SK-N-SH treated with all-trans-retinoic acid at 6 μM for 48 hours (cell line): Measurements from ENCODE around the gene UBASH3B.

Source experiments
- ATAC-seq: fragments of 200-7000 bp; cut with Tn5 transposase; 3 replicates; pipeline ENCODE4 v1.9.1; 2020; ENCODE audit warnings: mild to moderate bottlenecking, moderate library complexity
- ARNTL ChIP-seq: fragments of 450-650 bp; formaldehyde crosslinking; IDR thresholded peaks from 2 replicates; pipeline ENCODE4 v1.5.0; 2020; ENCODE audit warnings: low read depth, mild to moderate bottlenecking, moderate library complexity, borderline replicate concordance
- BACH2 ChIP-seq: fragments of 250-450 bp; sonication (Bioruptor Pico); IDR thresholded peaks from 2 replicates; pipeline ENCODE4 v1.9.0; 2021; ENCODE audit warnings: mild to moderate bottlenecking, borderline replicate concordance
- CREB5 ChIP-seq: fragments of 250-450 bp; sonication (Bioruptor Pico); IDR thresholded peaks from 2 replicates; pipeline ENCODE4 v1.5.1; 2020; ENCODE audit warnings: low read depth, mild to moderate bottlenecking, moderate library complexity
- CSDC2 ChIP-seq: fragments of 250-450 bp; sonication (Bioruptor Pico); IDR thresholded peaks from 2 replicates; pipeline ENCODE4 v1.5.0; 2020; ENCODE audit warnings: mild to moderate bottlenecking, moderate library complexity
- ESRRG ChIP-seq: fragments of 250-450 bp; sonication (Bioruptor Pico); IDR thresholded peaks from 2 replicates; pipeline ENCODE4 v1.6.1; 2021; ENCODE audit warnings: mild to moderate bottlenecking
- GLIS3 ChIP-seq: fragments of 250-450 bp; sonication (Bioruptor Pico); IDR thresholded peaks from 2 replicates; pipeline ENCODE4 v1.5.0; 2020; ENCODE audit warnings: mild to moderate bottlenecking, moderate library complexity
- ISL1 ChIP-seq: fragments of 250-450 bp; sonication (Bioruptor Pico); IDR thresholded peaks from 2 replicates; pipeline ENCODE4 v2.1.2; 2022; ENCODE audit warnings: mild to moderate bottlenecking, moderate library complexity
- OSR1 ChIP-seq: fragments of 250-450 bp; sonication (Bioruptor Pico); IDR thresholded peaks from 2 replicates; pipeline ENCODE4 v1.8.0; 2022; ENCODE audit warnings: moderate library complexity, mild to moderate bottlenecking, inconsistent platforms
- PATZ1 ChIP-seq: fragments of 250-450 bp; sonication (Bioruptor Pico); IDR thresholded peaks from 2 replicates; pipeline ENCODE4 v1.8.0; 2020; ENCODE audit warnings: mild to moderate bottlenecking, moderate library complexity, borderline replicate concordance
- POU6F1 ChIP-seq: fragments of 250-450 bp; sonication (Bioruptor Pico); IDR thresholded peaks from 2 replicates; pipeline ENCODE4 v1.8.0; 2021; ENCODE audit warnings: low read depth, mild to moderate bottlenecking, moderate library complexity, borderline replicate concordance
- PPARA ChIP-seq: fragments of 250-450 bp; sonication (Bioruptor Pico); IDR thresholded peaks from 2 replicates; pipeline ENCODE4 v1.5.0; 2020; ENCODE audit warnings: mild to moderate bottlenecking, borderline replicate concordance
- RARB ChIP-seq: fragments of 250-450 bp; sonication (Bioruptor Pico); IDR thresholded peaks from 2 replicates; pipeline ENCODE4 v1.8.0; 2021; ENCODE audit warnings: mild to moderate bottlenecking, moderate library complexity
- SNAI2 ChIP-seq: fragments of 250-450 bp; sonication (Bioruptor Pico); IDR thresholded peaks from 2 replicates; pipeline ENCODE4 v1.5.0; 2020; ENCODE audit warnings: mild to moderate bottlenecking, moderate library complexity
- TCF4 ChIP-seq: fragments of 250-450 bp; sonication (Bioruptor Pico); IDR thresholded peaks from 2 replicates; pipeline ENCODE4 v1.8.0; 2021; ENCODE audit warnings: mild to moderate bottlenecking, moderate library complexity, borderline replicate concordance
- TOX ChIP-seq: fragments of 250-450 bp; sonication (Bioruptor Pico); IDR thresholded peaks from 2 replicates; pipeline ENCODE4 v1.8.0; 2021; ENCODE audit warnings: mild to moderate bottlenecking, moderate library complexity, borderline replicate concordance
- ZC3H10 ChIP-seq: fragments of 250-450 bp; sonication (Bioruptor Pico); IDR thresholded peaks from 2 replicates; pipeline ENCODE4 v1.5.1; 2021; ENCODE audit warnings: mild to moderate bottlenecking, moderate library complexity
- ZFP30 ChIP-seq: fragments of 450-650 bp; formaldehyde crosslinking; IDR thresholded peaks from 2 replicates; pipeline ENCODE4 v1.5.0; 2022; ENCODE audit warnings: mild to moderate bottlenecking, moderate library complexity
- ZNF565 ChIP-seq: fragments of 450-650 bp; formaldehyde crosslinking; conservative IDR thresholded peaks from 2 replicates; pipeline ENCODE4 v1.5.0; 2020; ENCODE audit warnings: low read depth, mild to moderate bottlenecking, moderate library complexity
- ZNF70 ChIP-seq: fragments of 450-650 bp; formaldehyde crosslinking; IDR thresholded peaks from 2 replicates; pipeline ENCODE4 v1.5.0; 2020; ENCODE audit warnings: mild to moderate bottlenecking, moderate library complexity
- ZNF8 ChIP-seq: fragments of 450-650 bp; formaldehyde crosslinking; IDR thresholded peaks from 2 replicates; pipeline ENCODE4 v1.5.0; 2020; ENCODE audit warnings: mild to moderate bottlenecking, moderate library complexity
- TF ChIP-seq, protein P1 (sequence below): fragments of 250-450 bp; sonication (Bioruptor Pico); IDR thresholded peaks from 2 replicates; pipeline ENCODE4 v1.5.1; 2021; ENCODE audit warnings: mild to moderate bottlenecking, moderate library complexity

The UBASH3B gene

DNA sequence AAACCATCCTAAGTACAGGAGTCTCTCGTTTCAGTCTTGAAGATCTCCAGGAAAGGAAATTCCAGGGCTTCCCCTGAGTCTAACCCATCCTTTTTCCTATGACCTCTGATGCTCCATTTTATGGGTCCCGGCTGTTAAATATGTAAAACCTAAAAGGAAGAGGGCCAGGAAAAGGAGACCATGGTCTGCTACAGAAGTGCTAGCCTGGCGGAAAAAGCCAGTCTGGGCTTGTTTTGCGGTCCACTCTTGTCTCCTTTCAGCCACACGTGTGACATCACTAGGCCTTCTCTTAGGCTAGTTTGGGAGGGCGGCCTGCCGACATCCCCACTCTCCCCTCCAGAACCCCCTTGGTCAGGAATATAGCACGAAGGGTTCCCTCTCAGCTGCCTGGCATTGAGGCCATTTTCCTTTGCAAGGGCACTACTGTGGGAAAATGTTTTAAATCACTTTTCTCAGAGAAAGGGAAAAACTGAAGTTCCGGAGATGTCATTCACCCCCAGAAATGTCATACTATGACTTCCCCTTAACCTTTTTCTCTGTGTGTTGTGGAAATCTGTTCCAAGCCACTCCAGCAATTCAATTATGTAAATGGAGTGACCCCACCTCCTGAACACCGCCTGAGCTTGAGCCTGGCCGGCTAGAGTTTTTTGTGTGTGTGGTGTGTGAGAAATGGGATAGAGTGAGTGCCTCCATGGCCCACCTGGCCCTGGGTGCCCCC is 86.9 kb downstream of the UBASH3B start:
- TF ChIP-seq, protein P1, sequence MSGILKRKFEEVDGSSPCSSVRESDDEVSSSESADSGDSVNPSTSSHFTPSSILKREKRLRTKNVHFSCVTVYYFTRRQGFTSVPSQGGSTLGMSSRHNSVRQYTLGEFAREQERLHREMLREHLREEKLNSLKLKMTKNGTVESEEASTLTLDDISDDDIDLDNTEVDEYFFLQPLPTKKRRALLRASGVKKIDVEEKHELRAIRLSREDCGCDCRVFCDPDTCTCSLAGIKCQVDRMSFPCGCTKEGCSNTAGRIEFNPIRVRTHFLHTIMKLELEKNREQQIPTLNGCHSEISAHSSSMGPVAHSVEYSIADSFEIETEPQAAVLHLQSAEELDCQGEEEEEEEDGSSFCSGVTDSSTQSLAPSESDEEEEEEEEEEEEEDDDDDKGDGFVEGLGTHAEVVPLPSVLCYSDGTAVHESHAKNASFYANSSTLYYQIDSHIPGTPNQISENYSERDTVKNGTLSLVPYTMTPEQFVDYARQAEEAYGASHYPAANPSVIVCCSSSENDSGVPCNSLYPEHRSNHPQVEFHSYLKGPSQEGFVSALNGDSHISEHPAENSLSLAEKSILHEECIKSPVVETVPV (CRISPR knock-in tag), result no peak
- no peak for TF ChIP-seq PPARA (CRISPR knock-in tag)
- TF ChIP-seq BACH2 (CRISPR knock-in tag), result no peak
- no peak for TF ChIP-seq CSDC2 (CRISPR knock-in tag)
- no peak for TF ChIP-seq ZFP30
- TF ChIP-seq ZC3H10, result no peak
- TF ChIP-seq CREB5 (CRISPR knock-in tag), result no peak
- no peak for TF ChIP-seq PATZ1 (CRISPR knock-in tag)
- no peak for TF ChIP-seq GLIS3 (CRISPR knock-in tag)
- TF ChIP-seq TOX (CRISPR knock-in tag), result no peak
- no peak for TF ChIP-seq ISL1
- no peak for ATAC-seq

DNA sequence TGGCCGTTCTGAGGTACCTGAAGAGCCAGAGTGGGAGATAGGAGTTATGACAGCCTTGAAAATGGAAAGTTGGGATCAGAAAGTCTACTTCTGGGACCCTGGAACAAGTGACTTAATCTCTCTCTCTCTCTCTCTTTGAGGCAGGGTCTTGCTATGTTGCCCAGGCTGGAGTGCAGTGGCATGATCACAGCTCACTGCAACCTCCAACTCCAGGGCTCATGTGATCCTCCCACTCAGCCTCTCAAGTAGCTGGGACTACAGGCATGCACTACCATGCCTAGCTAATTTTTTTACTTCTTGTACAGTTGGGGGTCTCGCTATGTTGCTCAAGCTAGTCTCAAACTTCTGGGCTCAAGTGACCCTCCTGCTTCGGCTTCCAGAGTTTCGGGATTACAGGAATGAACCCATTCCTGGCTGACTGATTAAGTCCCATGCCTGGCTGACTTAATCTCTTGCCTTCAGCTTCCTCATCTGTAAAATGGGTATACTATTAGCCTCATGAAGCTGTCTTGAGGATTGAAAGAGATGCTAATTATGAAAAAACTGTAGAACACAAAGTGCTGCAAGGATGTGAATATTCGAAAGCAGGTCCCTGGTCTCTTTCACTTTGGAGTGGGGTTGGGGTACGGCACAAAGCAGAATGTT is 87.7 kb downstream of the UBASH3B start:
- TF ChIP-seq TOX (CRISPR knock-in tag), result no peak
- TF ChIP-seq, protein P1 (CRISPR knock-in tag), result no peak
- no peak for TF ChIP-seq CREB5 (CRISPR knock-in tag)
- TF ChIP-seq ZFP30, result no peak
- no peak for TF ChIP-seq OSR1
- TF ChIP-seq ZNF565 (CRISPR knock-in tag), result no peak
- TF ChIP-seq SNAI2 (CRISPR knock-in tag), result no peak
- TF ChIP-seq ARNTL (CRISPR knock-in tag), result no peak
- TF ChIP-seq ZNF8 (CRISPR knock-in tag), result no peak
- no peak for TF ChIP-seq BACH2 (CRISPR knock-in tag)
- TF ChIP-seq ZNF70 (CRISPR knock-in tag), result no peak
- no peak for TF ChIP-seq TCF4 (CRISPR knock-in tag)
- TF ChIP-seq ISL1, result no peak
- TF ChIP-seq POU6F1 (CRISPR knock-in tag), result no peak
- TF ChIP-seq PPARA (CRISPR knock-in tag), result no peak
- no peak for TF ChIP-seq ZC3H10
- no peak for ATAC-seq

- no peak for ATAC-seq
These were observed 88.4 kb downstream of the UBASH3B start for GRCh38 chr11:122743949-122744348.

More at GRCh38 chr11:122743949-122744348, 88.4 kb downstream of the UBASH3B start:
- TF ChIP-seq POU6F1 (CRISPR knock-in tag) (no peak), ESRRG (CRISPR knock-in tag) (no peak), GLIS3 (CRISPR knock-in tag) (no peak), RARB (no peak), TCF4 (CRISPR knock-in tag) (no peak), ZNF8 (CRISPR knock-in tag) (no peak)
- TF ChIP-seq, protein P1 (CRISPR knock-in tag), result no peak
